HG03354 (cell line): Measurements from ENCODE around the gene ADGRG3.

Source experiments
- ATAC-seq: cut with Tn5 transposase; IDR thresholded peaks from one replicate; pipeline ENCODE4 v1.9.1; 2021; ENCODE audit warnings: mild to moderate bottlenecking; ENCODE audit not compliant: unreplicated experiment, poor library complexity, severe bottlenecking

Gene ADGRG3

GRCh38 chr16:57730771-57731730 is 62.9 kb downstream of the ADGRG3 start:
- ATAC-seq: no peak

- ATAC-seq: no peak
Measured at GRCh38 chr16:57732037-57732436, 63.9 kb downstream of the ADGRG3 start.

- no peak for ATAC-seq
Measured at GRCh38 chr16:57732714-57733113, 64.6 kb downstream of the ADGRG3 start.

GRCh38 chr16:57734308-57734924 is 66.3 kb downstream of the ADGRG3 start:
- ATAC-seq: peak; percentile 0

- ATAC-seq: peak; percentile 91
Measured at GRCh38 chr16:57734925-57735754, 67.0 kb downstream of the ADGRG3 start.

- ATAC-seq: peak; percentile 26
Measured at GRCh38 chr16:57735755-57736418, 67.8 kb downstream of the ADGRG3 start, which contains the start of gene KATNB1. KATNB1 (plus strand) TSS chr16:57735770; CDS start chr16:57737244, 1,474 bp downstream.

- ATAC-seq: no peak
Measured at GRCh38 chr16:57736419-57737351, 68.6 kb downstream of the ADGRG3 start.

- no peak for ATAC-seq
Measured at GRCh38 chr16:57738844-57739243, 70.7 kb downstream of the ADGRG3 start.
